CD4-positive, alpha-beta T cell treated with Interleukin-17A for 4 hours (primary cell): Measurements from ENCODE around the gene SWT1.
"Not testable (repeated sequence)": the region's sequence is repeated elsewhere in the genome, so short reads cannot be mapped to it uniquely, and the experiment has no call there.

ENCODE experiments used
- DNase-seq: peaks from one replicate; pipeline ENCODE4 v3.0.0-alpha.2; 2020; ENCODE audit warnings: mixed read lengths

The SWT1 gene

DNA sequence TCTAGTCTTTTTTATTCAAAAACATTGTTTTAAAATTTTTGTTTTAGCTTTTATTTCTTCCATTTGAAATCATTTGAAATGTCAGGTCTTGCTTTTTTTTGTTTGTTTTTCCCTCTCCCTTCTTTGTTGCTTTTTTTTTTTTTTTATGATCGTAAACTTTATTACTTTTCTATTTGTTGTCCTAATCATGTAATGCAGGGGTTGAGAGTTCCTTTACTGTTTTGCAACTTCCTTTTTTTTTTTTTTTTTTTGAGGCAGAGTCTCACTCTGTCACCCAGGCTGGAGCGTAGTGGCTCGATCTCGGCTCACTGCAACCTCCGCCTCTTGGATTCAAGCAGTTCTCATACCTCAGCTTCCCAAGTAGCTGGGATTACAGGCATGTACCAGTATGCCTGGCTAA is 135.3 kb downstream of the SWT1 start:
- no peak for DNase-seq

DNA sequence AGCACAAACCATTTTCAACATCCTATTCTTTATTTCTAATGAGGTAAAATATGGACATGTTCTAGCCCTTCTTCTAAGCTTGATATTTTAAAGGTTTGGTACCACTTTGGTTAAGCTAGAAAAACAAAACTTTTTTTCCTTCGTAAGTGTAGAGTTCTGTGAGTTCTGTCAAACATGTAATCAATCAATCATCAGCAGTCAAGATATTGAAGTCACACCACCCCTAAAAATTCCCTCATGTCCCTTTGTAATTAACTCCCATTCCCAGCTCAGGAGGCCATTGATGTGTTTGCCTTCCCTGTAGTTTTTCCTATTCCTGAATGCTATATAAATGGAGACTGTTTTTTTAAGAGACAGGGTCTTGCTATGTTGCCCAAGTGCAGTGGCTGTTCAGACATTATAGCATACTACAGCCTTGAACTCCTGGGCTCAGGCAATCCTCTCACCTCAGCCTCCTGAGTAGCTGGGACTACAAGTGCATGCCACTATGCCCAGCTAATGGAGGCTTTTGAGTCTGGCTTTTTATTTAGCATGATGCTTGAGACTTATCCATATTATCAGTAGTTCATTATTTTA is 137.1 kb downstream of the SWT1 start:
- DNase-seq, result no peak

DNA sequence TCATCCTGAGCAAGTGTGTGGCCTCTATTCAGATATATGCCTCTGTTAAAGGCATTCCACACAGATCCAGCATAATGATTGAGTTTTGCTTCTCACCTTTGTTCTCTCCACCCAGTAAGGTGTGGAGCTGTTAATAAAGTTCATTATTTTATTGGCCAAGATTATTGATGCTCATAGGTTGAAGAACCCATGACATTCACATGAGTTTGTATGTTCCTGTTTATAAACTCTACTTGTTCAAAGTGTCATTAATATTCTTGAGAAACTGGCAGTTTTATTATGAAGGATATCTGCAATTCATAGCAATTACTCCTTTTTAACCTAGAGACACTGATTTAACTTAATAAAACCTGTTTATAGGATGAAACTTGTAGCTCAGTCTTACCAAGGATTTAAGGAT is 138.1 kb downstream of the SWT1 start:
- DNase-seq, result no peak

DNA sequence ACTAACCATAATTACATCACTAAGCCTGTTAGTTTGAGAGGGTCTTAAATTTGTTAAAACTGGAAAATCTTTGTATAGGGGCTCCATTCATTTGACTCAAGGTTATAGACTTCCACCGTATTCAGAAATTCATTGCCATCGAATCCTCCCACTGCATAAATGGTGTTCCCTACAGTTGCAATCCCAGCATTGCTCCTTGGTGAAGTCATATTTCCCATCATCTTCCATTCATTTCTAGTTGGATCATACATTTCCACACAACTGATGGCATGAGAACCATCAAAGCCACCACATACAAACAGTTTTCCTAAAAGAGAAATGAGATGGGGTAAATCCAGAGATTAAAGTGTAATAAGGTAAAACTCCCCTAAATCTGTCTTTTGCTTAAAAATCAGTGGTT is 141.0 kb downstream of the SWT1 start:
- DNase-seq, result no peak

DNA sequence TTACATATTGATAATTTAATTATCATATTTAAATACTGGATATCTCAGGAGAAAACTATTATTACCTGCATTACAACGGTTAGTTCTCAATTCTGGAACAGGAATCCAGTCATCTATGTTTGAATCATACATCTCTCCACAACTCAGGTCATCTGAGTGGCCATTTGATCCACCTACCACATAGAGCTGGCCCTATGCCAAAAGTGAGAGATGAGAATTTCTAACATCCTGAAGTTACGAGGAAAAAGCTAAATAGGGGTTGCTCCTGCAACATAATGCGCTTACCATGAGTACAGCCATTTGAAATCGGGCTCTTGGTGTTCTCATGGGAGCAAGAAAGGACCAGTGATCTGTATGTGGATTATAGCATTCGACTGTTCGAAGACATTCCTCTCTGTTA is 143.2 kb downstream of the SWT1 start:
- no peak for DNase-seq

DNA sequence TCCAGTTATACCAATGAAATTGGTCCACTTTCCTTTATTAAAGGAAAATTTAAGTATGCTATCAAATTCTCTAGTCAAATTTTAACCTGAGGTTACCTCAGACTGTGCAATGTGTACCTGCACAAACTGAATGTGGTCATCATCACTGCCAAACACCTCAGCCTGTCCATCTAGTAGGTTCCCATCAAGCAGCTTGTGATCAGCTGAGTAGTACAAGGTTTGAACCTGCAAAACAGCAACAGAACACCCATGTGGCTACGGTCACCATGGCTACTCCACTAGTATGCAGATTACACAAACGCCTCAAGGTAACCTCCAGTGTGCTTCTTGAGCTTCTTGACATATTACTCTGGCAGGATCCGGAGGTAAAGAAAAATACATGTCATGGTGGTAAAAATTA is 148.5 kb downstream of the SWT1 start:
- DNase-seq, result no peak

DNA sequence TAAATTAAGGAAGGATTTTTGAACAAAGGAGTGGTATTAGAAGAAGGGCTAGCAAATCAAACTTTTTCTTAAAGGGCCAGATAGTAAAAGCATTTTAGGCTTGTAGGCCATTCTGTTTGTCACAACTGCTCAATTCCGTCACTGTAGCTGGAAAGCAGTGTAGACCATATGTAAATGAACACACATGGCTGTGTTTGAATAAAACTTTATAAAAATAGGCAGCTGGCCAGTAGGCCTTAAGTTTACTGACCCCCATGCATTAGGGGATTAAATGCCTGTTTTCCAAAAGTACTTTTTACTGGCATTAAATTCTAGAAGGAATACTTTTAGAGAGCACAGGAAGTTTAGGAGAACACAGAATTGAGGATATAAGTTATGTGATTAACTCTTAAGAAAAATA is 151.2 kb downstream of the SWT1 start:
- DNase-seq, result no peak

DNA sequence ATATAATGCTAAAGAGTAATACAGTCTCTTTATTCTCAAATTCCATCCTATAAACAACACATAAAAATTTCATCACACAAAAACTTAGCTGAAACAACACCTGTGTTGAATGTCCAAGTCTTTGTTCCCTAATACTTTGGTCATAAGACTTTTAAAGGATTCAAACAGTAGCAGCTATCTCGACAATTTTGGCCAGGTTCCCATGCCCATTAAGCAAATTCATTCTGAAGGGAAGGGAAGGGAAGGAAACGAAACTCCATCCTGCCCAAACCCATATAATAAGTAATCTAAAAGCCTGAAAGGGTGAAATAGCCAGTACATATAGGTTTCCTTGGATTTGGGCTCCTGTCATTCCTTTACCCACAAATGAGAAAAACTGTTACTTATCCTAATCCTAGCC is 152.6 kb downstream of the SWT1 start:
- no peak for DNase-seq

DNA sequence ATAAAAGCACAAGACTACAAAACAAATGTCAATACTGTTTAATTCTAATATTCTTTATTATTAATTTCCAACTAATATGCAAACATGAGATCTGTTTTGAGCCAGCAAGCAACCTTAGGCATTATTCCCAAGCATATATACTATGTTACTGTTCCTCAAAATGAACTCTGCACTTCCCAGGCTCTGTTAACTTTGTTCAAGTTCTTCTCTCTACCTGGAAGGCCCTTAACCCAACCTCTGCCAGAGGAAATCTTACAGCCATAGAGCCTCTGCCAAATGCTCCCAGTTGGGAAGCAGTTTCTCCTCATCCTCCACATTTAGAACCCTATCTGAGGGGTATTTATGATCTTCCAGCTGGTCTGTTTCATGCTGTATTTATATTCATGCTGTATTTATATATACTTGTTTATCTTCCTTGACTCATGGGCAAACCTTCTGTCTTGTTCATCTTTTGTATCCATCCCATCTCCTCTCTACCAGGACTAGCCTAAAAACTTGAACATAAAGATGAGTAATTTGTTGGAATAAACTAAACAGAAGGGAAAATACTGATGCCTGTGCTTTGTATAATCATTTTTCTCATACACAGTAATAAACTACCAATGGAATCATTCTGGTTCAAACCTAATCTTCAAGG is 154.7 kb downstream of the SWT1 start:
- DNase-seq, result no peak

DNA sequence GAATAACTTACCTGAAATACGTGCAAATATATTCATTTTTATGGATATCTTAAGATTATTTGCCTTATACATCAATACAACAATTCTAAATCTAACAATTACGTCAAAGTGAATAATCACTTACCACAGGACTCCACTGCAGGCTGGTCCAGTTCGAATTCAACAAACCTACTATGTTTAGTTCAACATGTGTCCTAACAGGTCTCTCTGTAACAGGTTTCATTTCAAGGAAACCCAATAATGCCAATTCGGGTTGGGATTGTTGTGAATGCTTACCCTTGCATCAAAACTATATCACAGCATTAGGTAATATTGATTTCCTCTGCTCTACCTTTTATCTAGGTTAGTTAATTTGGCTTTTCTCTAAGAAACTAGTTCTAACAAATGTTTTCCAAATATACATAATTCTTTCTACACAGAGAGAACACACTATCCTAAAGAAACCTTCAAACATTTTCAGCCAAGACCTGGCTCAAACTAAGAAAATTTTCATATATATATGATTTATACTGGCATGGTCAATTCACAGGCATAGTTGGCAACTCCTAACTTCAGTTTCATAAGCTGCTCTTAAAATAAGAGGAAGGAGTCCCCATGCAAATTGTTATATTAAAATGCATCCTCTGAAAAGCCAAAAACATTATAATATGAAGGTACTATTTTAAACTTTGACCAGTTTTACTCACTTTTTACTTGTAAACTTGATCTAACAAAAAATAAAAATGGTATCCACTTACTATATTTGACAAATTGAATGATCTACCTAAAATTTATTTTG is 155.6 kb downstream of the SWT1 start:
- DNase-seq, result no peak

DNA sequence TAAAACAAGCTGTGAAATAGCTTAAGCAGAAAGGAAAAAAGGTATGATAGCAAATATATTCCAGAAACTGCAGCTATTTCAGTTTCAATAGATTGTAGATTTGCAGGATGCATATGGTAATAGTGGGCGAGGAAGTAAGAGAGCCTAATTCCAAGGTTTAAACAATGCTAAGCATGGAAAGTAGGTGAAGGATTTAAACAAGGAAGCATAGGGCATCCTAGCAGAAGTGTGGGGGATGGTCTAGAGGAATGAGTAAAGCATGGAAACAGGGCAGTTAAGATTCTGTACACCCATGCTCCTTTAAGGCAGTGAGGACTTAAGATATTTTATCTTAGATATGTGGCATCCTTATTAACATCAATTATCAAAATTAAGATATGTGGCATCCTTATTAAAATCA is 157.4 kb downstream of the SWT1 start:
- no peak for DNase-seq

DNA sequence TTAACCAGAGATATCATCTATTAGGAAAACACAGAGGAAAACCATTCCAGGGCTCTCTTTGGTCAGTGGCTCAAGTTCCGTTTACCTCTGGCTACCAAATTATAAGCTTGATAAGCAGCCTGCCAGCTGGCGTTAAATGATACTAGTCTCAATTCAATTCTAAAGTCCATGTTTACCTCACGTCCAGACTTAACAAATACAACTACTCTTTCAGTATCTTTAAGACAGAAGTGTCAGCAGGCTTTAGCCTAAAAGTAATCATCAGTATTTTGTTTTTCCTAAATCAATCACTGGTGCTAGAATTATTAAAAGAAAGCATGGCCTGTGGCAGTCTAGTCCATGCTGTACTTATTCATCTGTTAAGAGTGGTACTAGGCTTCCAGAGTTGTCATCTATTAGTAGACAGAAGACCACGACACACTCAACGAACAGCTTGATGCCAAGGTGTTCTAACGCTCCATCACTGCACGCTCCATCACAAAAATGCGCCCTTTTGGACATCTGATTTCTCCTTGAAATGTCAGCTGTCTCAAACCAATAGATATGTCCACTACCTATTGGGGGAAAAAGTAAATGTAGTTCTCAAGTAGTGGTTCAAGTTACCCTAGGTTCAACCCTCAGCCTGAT is 158.6 kb downstream of the SWT1 start:
- no peak for DNase-seq

DNA sequence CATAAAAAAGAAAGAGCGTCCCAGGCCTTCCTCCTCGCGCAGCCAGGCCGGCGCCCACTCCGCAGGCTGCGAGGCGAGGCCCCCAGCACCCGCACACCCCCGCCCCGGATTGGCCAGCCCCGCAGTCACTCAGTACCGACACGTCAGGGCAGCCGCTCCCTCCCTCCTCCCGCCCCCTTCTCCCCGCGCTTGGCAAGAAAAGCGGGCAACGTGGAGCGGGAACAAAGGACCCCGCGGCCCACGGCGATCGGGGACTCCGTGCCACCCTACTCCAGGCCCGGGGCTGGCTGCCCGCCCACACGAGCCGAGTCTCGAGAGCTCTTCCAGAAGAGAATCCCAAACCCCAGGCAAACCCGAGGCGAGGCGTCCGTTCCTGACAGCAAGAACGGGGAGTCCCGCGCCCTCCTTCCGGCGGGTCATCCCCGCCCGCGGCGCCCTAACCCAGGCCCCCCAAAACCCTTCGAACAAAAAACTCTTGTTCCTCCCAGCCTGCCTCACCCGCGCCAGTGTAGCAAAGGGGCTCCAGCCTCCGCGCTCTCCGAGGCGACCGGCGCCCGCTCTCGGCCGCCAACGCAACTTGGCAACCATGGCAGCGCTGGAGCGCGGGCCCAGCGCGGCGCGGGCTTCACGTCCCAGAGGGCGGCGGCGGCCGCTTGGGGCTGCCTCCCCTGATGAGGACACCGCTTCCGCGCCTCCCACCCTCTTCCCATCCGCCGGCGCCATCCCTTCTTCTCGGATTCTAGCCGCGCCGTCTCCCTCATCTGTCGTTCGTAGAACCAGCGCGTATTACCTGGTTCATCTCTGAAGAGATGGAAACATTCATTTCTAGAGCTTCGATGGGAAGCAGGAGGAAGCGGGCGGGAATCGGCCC is 159.4 kb downstream of the SWT1 start:
- DNase-seq, result peak; percentile 91

DNA sequence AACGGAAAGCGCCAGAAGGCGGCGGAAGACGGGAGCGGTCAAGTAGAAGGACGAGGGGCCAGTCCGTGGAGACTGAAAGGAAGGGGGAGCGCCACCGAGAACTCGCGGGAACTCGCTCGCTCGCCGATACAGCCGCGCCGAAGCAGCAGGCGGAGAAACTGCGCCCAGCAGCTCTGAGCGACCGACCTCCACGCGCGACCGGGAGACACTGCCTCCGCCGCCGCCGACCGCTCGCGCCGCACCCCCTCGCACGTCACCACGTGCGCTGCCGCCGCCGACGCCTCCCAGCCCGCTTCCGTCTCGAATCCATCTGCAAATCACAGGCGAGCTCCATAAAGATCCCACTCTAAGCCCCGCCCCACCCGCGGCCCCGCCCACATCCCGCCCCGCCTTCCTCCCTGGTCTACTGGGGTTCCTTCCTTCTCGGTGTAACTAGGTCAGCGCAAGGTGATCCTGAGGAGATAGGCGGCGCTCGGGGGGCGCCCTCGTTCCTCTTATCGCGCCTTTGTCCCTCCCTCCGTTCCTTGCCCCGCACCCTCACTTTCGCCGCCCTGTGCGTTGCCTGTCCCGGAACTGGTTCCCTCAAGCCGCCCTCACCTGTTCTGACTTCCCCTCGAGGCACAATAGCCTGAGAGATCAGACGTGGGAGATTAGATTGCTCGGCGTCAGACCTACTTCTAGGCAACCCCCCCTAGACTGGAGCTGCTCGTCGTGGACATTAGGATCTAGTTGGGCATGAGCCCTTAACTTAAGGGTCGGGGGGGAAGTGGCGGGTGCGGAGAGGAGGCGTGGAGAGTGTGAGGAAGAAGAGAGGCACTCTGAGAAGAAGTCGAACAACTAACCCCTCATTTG is 160.3 kb downstream of the SWT1 start, which contains the start of gene IVNS1ABP:
TSS of gene IVNS1ABP (minus strand) at position 210 of the 852 bp plus-strand sequence. CDS start 7,750 bp downstream, outside the sequence.
- peak; percentile 99 for DNase-seq

DNA sequence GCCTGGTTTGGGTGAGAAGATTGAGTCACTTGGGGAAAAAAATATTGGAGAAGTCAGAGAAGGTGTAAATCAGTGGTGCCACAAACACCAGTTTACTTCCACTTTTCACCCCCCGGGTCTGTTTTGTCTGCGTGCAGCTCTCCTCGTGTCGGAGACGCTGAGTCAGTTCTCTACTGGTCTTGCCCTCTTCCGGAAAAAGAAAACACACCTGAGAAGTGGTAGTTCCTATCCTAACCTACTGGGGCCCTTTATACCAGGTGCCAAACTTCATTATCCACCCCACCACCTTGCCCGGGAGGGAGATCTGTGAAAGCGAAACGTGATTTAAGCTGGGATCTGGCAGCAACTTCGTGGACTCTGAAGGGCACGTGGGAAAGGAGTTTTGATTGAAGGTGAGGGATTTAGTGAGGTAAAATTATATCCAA is 160.9 kb downstream of the SWT1 start:
- DNase-seq, result peak; percentile 83

DNA sequence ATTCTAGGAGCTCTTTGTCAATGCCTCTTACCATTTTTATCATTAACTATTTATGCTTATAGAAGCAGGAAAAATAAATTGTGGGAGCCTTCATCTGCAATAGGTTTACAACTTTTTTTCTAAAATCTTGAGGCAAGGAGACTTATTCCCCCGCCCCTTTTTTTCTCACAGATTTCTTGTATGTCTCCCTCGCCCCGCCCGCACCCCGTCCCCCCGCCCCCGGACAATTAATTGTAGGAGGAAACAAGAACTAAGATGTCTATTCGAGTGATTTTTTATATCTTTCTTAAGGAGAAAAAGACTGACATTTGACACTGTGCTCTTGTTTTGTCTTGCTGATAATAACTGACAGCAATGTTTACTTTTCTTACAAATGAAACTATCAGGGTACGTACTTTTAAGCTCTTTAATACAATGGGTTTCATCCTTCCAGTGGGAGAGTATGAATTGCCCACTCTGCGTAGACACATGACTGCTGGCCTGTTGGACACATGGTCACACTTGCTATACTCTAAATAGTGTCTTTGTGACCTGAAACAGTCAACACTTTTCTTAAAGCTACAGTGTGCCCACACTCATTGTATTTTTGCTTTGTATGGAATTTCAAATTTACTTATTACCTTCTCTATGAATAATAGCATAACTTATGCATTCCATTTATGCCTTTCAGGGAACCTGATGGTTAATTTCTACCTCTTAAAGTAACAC is 161.6 kb downstream of the SWT1 start:
- DNase-seq, result no peak

DNA sequence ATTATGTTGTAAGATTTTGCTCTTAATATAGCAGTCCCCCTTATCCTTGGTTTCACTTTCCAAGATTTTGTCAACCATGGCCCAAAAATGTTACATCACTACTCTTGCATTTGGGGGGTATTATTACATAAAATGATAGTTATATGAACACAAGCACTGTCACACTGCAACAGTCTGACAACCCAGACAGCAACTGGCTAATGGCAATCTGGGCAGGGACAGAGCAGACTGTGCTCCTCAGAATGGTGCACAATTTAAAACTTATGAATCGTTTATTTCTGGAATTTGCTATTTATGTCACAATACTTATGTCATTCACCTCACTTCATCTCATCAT is 162.1 kb downstream of the SWT1 start:
- DNase-seq, result no peak

DNA sequence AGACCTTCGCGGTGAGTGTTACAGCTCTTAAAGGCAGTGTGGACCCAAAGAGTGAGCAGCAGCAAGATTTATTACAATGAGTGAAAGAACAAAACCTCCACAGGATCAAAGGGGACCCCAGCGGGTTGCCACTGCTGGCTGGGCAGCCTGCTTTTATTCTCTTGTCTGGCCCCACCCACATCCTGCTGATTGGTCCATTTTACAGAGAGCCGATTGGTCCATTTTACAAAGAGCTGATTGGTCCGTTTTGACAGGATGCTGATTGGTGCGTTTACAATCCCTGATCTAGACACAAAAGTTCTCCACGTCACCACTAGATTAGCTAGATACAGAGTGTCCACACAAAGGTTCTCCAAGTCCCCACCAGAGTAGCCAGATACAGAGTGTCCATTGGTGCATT is 164.1 kb downstream of the SWT1 start:
- DNase-seq, result not testable (repeated sequence)

DNA sequence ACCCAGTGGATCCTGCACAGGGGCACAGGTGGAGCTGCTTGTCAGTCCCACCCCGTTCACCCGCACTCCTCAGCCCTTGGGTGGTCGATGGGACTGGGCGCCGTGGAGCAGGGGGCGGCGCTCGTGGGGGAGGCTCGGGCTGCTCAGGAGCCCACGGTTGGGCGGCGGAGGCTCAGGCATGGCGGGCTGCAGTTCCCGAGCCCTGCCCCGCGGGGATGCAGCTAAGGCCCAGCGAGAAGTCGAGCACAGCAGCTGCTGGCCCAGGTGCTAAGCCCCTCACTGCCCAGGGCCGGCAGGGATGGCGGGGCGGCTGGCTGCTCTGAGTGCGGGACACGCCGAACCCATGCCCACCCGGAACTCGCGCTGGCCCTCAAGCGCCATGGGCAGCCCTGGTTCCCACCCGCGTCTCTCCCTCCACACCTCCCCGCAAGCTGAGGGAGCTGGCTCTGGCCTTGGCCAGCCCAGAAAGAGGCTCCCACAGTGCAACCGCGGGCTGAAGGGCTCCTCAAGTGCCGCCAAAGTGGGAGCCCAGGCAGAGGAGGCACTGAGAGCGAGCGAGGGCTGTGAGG is 164.8 kb downstream of the SWT1 start:
- DNase-seq, result not testable (repeated sequence)

DNA sequence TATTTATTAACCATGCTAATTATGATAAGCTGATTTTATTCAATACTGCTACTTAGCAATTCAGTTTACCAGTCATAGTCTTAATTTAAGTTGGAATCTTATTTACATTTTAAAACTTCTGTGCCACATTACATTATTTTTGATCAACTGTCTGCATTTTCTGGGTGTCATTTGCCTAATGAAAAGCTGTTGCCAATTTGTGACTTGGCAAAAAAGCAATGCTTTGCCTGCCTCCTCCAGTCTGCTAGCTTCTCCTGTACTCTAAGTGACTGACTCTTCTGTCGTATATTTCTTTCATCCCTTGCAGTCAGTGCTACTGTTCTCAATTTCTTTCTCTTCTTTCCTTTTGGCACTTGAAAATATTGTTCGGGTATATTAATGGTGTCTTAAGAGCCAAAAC is 165.7 kb downstream of the SWT1 start:
- DNase-seq, result no peak

DNA sequence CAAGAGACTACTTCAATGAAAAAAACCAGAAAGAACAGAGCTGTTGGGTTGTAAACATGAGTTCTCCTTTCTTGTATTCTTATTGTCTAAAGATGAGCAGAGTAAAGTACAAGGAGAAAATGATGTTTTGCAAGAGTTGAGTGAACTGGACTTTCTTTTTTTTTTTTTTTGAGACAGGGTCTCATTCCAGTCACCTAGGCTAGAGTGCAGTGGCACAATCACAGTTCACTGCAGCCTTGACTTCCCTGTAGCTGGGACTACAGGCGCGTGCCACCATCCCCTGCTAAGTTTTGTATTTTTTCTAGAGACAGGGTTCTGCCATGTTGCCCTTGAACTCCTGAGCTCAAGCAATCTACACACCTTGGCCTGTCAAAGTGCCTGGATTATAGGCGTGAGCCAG is 167.2 kb downstream of the SWT1 start:
- DNase-seq, result no peak
